ENCODE results near the gene EXOC6B.

GRCh38 chr2:72388263-72388662 lies 437.6 kb downstream of the EXOC6B start:
- TF ChIP-seq, protein P1, sequence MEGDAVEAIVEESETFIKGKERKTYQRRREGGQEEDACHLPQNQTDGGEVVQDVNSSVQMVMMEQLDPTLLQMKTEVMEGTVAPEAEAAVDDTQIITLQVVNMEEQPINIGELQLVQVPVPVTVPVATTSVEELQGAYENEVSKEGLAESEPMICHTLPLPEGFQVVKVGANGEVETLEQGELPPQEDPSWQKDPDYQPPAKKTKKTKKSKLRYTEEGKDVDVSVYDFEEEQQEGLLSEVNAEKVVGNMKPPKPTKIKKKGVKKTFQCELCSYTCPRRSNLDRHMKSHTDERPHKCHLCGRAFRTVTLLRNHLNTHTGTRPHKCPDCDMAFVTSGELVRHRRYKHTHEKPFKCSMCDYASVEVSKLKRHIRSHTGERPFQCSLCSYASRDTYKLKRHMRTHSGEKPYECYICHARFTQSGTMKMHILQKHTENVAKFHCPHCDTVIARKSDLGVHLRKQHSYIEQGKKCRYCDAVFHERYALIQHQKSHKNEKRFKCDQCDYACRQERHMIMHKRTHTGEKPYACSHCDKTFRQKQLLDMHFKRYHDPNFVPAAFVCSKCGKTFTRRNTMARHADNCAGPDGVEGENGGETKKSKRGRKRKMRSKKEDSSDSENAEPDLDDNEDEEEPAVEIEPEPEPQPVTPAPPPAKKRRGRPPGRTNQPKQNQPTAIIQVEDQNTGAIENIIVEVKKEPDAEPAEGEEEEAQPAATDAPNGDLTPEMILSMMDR (IDR thresholded peaks at IDR 0.05): no peak
- TF ChIP-seq POLR2A (IDR thresholded peaks at IDR 0.05): no peak
